Stimulated activated CD4-positive, alpha-beta T cell treated with anti-CD3 and anti-CD28 coated beads, TNF-alpha, amount 100 ng/mL, for 48 hours (primary cell): ENCODE measurements around the gene MOSMO.

ENCODE experiments used
- DNase-seq, 3 donors: peaks; one replicate each; pipeline ENCODE4 v3.0.0-alpha.2; 2020; ENCODE audit warnings: low read depth in 3 of 3

Gene MOSMO

DNA sequence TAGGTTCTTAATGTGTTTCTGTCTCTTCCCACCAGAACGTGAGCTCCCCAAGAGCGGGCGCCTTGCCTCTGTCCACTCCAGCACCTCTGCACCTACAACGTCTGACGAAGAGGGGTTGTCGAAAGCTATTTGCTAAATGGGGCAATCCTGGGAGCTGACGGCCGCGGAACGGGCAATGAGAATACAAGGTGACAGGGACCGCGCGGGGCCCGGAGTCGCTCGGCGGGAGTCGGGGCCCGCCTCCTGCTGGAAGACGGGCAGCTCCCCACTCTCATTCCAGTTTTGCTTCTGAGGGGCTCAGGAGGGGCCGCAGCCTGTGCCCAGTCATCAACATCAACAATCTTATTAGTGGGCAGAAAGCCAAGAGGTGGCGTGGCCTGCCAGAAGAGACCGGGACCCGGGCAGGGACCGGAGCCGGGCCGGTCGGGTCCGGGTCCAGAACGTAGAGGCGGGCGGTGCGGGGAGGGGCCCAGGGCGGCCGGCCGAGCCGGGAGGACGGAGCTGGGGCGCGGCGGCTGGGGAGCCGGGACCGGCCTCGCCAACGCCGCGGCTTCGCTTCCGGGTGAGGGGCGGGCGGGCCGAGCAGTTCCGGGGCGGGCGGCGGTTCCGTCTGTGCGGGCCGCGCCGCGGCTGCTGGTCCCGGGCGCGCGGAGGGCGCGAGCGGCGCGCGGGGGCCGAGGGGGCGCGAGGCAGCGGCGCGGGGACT, at the start of gene MOSMO:
Gene MOSMO, plus strand, starts transcription at position 603 of the 706 bp plus-strand sequence. CDS start 191 bp downstream, outside the sequence.
- DNase-seq, result peak; percentile 26 to 62 (median 30)

- DNase-seq, result no peak
These were observed 48.9 kb upstream of the MOSMO start for GRCh38 chr16:21959050-21959449.

GRCh38 chr16:21962475-21962874, 45.4 kb upstream of the MOSMO start:
- DNase-seq, result no peak

GRCh38 chr16:21963887-21964286, 44.0 kb upstream of the MOSMO start:
- DNase-seq, result no peak

GRCh38 chr16:21964353-21964752, 43.6 kb upstream of the MOSMO start:
- no peak for DNase-seq

DNA sequence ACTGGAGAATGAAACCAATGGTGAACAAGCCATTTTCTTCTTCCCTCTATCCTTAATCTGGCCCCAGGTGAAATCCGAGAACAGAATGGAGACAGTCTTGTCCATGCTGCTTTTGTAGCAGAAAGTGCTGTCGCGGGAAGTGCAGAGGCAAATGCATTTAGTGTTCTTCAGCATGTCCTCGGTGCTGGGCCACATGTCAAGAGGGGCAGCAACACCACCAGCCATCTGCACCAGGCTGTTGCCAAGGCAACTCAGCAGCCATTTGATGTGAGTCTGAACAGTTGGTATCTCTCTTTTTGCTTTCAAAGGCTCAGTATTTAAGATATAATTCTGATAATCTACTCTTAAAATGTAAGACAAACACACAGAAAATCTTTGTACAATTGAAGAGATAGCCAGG, 36.1 kb upstream of the MOSMO start:
- DNase-seq, result no peak

GRCh38 chr16:21973945-21974344, 34.0 kb upstream of the MOSMO start:
- no peak for DNase-seq

- no peak for DNase-seq
These were observed 27.9 kb upstream of the MOSMO start for GRCh38 chr16:21980032-21980431.

DNA sequence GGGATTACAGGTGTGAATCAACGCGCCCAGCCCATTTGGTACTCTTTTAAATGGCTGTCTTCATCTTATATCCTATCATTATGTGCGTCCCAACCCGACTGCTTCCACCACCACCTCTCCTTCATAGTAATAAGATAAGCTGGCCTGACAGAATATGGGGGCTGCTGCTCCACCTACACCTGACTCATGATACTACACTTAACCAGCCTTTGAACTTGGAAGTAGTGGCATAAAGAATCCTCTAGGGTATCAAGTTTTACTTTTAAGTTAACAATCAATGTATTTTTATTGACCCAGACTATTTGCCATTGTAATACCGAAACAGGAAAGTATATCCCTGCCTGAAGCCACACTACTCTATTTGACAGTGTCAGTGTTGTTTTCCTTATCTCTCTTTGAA, 25.8 kb upstream of the MOSMO start:
- no peak for DNase-seq

GRCh38 chr16:21984062-21984461, 23.8 kb upstream of the MOSMO start:
- DNase-seq, result no peak

DNA sequence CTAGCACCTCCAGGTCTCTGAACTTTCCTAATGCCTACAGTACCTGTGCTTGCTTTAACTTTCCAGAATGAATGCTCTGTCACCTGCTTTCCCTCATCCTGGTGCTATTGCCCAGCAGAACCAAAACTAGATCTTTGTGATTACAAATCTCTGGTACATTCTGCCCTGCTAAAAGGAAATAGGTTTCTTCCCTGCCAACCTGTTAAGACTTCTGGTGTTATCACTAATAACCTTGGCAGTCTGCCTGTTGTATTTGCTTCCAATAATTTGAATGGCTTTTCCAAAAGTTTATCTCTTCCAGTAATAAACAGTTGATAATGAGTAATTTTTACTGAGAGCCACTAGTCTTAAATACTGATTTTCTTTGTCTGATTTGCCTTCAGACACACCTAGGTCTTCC, 22.4 kb upstream of the MOSMO start:
- no peak for DNase-seq

GRCh38 chr16:21986692-21987246, 21.1 kb upstream of the MOSMO start:
- DNase-seq, result no peak

DNA sequence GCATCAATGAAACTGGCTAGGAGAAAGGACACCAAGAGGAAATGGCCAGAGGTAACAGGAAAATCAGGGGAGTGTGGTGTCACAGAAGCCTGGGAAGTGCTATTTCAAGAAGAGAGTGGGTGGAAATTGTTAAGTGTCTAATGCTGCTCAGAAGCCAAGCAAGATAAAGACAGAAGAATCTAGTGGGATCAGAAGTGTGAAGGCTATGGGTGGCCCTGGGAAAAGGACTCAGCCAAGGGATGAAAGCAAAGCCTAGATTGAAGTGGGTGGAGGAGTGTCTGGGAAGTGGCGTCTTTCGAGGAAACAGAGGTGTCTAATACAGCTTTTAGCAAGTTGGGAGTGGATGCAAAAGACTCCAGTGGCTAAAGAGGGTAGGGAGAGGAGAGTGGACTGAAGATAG, 20.4 kb upstream of the MOSMO start:
- DNase-seq, result no peak

GRCh38 chr16:21989133-21989532, 18.8 kb upstream of the MOSMO start:
- no peak for DNase-seq

GRCh38 chr16:21989751-21990150, 18.2 kb upstream of the MOSMO start:
- DNase-seq, result no peak

DNA sequence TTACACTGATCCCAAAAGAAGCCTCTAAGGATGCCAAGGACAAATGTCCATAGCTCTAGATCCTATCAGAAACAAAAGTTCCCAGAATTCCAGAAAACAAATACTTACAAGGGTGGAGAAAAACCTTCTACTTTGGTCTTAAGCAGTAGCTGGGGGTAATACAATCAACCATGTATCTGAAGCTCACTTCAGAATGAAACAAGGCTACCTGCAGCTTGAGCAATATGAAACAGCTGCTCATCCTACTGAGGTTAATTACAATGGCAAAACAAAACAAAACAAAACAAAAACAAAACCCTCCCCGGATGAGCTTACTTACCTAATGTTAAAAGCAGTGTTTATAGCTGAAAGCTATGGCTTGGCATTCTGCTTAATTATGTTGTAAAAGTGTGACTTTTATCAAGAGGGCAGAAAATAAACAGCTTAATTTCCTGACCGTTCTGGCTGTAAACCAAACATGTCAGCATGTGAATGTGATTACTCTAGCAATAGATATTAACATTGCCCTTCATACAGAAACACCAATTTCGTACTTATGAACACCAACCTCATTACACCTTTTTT, 17.4 kb upstream of the MOSMO start:
- no peak for DNase-seq

DNA sequence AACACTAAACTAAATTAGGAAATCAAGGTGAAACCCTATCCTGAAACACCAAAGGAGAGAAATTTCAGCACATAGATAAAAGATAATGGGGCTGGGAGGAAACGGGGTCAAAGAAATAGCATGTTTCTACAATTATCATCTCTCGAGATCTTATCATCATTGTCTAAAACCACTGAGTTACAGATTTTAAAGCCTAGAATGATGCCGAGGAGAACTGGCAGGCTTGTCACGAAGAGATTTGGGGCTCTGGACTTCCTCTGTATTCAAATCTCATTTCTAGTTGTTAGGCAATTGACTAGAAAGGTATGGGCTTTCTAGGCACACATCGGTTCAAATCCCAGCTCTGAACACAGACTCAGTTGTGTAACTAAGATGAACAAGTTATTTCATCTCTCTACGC, 16.3 kb upstream of the MOSMO start:
- no peak for DNase-seq

- no peak for DNase-seq
These were observed 12.9 kb upstream of the MOSMO start for GRCh38 chr16:21994856-21995465.

GRCh38 chr16:21996923-21997696, 10.8 kb upstream of the MOSMO start:
- DNase-seq, result no peak

DNA sequence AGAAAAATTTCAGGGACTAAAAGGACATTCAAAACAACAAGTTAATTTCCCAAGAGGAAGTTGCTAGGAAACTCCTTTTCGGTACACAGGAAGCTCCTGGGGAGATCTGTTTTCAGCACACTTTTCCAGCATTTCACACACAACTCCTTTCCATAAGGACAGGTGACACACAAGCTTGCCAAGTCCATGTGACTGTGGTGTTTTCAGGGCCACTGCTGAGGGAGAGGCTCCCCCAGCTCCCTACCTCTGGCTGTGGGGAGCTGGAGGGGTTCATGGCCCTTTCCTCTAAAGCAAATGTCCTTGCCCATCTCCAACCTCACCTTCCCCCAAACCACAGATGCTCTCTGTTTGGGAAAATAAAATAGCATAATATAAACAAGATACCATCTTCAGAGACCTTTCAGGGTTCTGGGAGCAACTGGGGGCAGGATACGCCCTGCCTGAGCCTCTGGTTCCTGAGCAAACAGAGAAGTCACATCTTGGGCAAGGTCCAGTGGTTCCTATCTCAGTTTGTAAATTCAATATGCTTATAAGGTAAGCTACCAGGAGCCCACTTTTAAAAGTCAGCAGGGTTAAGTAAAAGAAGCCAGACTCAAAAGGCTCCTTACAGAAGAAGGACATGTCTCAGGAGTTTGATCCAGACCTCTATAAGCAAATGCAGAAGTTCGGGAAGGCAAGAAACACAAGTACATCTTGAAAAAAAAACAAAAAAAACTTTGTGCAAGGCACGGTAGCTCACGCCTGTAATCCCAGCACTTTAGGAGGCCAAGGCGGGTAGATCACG, 10.0 kb upstream of the MOSMO start:
- no peak for DNase-seq

DNA sequence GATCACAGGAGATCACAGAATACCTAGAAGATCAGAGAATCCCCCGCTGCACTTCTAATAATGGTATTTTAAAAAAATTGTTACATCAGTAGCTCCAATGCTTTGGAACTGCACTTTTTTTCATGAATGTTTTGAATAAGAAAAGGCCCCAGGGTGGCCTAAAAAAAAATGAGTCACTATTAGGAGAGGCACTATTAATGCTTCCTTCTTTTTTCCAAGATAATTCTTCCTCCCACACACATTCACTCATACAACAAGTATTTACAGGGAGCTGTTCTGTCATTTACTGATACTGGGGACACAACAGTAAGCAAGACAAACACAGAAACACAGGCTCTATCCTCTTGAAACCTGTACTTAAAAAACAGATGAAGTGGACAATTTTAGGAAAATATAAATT, 6.3 kb upstream of the MOSMO start:
- no peak for DNase-seq
